T-helper 17 cell (primary cell): ENCODE measurements around the gene ZNF668. TPM values are rescaled to one million over a fixed set of nuclear protein-coding genes. Genes with fewer than 3 reads are reported as not detected.

Experiments used
- ATAC-seq: fragments of 150-1000 bp; cut with Tn5 transposase; 2 replicates; pipeline ENCODE4 v1.10.0; 2021; ENCODE audit warnings: mild to moderate bottlenecking, moderate library complexity
- DNase-seq, 3 donors: peaks; one replicate each; pipeline versions ENCODE4 v3.0.0 to v3.0.0-alpha.2; 2020 to 2021
- H3K9me3 ChIP-seq: one replicate; pipeline ENCODE4 v1.7.0; 2013; ENCODE audit warnings: low read length, mild to moderate bottlenecking; ENCODE audit not compliant: control insufficient read depth, poor library complexity, severe bottlenecking
- H3K27ac Mint-ChIP-seq: one replicate; pipeline ENCODE4 v1.8.0; 2022; ENCODE audit warnings: mild to moderate bottlenecking, moderate library complexity, mixed read lengths
- H3K27me3 Mint-ChIP-seq: one replicate; pipeline ENCODE4 v1.8.0; 2022; ENCODE audit warnings: mixed read lengths
- H3K36me3 Mint-ChIP-seq: one replicate; pipeline ENCODE4 v1.8.0; 2022; ENCODE audit warnings: low read depth, mixed read lengths
- H3K4me1 Mint-ChIP-seq: one replicate; pipeline ENCODE4 v1.8.0; 2022; ENCODE audit warnings: mild to moderate bottlenecking, mixed read lengths
- H3K4me3 Mint-ChIP-seq: one replicate; pipeline ENCODE4 v1.8.0; 2022; ENCODE audit warnings: mild to moderate bottlenecking, moderate library complexity, mixed read lengths
- total RNA-seq, 4 donors: library from RNA in 2 of 4; stranded (reverse) in 2 of 4; gene quantifications; one replicate each; pipeline ENCODE4 v1.2.3 and lab custom pipeline; 2022 to 2026

Gene ZNF668
- total RNA-seq, 2 donors from 2014 or later, result 9.6 to 12.1 TPM

DNA sequence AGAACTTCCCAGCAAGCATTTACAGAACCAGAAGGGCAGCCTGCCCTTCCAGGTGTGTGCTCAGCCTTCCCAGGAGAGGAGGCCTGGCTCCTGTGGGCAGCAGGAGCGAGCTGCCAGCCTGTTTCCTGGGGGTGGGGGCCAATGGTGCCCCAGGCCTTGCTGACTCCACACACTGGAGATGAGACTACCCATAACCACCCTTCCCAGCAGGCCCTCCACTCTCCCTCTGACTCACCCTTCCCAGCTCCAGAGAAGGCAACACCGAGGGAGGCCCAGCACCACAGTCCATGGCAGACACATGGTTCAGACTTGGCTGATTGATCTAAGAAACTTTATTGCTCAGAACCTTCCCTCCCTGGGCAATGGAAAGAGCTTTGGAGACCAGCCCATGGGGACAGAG lies 16.5 kb upstream of the ZNF668 start:
- no peak for DNase-seq
- H3K27ac Mint-ChIP-seq, result no peak overlapping the region
- H3K4me3 Mint-ChIP-seq, result no peak overlapping the region
- ATAC-seq, result no peak
- H3K27me3 Mint-ChIP-seq, result no peaks in the 10 kb centered on the region
- H3K9me3 ChIP-seq, result no peaks in the 10 kb centered on the region
- peaks cover 2% of the 10 kb centered on the region for H3K36me3 Mint-ChIP-seq
- H3K4me1 Mint-ChIP-seq, result peaks cover 14% of the 10 kb centered on the region

DNA sequence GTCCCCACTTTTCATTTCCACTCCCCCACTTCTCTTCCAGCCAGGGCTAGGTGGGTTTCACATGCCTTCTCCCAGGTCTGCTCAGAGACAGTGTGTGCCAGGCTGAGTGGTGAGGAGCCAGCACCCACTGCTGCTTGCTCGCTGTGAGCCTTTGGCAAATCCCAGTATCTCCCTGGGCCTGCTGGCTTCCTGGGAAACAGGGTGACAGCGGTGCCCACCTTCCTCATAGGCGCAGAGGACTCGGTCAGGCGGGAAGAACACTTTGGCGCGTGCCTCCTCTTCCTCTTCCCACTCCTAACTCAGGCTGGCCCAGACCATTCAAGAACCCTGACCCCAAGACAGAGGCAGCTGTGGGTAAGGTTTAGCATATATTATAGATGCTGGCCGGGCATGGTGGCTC lies 15.2 kb upstream of the ZNF668 start:
- H3K9me3 ChIP-seq, result no peaks in the 10 kb centered on the region
- ATAC-seq (no peak), DNase-seq (no peak)
- Mint-ChIP-seq H3K27me3 (no peaks in the 10 kb centered on the region), H3K4me1 (peaks cover 8% of the 10 kb centered on the region), H3K27ac (peak overlapping the region; percentile 68), H3K36me3 (peaks cover 2% of the 10 kb centered on the region), H3K4me3 (no peak overlapping the region)

DNA sequence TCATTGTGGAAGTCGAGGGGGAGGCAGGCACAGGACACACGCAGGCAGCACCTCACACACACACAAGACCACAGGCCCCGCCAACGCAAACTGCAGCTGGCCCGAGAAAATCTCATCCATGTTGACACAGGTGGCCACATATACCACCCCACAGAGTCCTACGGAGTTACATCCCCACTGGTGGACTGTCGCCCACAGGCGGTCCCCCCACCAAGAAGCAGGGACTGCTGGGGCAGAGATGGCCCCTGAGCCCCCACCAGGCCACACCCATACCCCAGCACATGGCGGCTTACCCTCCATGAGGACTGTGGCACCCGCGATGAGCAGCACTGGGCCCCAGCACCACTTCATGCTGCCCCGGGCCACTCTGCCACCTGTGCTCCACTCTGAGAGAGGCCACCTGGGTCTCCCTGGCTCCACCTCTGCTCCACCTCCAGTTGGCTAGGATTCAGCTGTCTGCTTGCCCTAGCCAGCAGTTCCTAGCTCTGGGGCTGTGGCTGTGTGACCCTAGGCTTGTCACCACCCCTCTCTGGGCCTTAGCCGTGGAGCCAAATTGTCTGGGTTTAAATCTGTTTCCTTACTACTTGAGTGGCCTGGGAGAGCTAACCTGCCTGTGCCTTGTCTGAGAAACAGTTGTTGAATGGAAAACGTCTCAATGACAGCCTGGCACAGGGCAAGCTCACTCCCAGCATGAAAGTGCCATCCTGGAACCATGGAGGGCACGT lies 14.6 kb upstream of the ZNF668 start, which contains the start of gene PRSS53:
TSS of gene PRSS53 (minus strand) at position 485 of the 725 bp plus-strand sequence. CDS start at position 351, 134 bp downstream.
- no peaks in the 10 kb centered on the region for H3K27me3 Mint-ChIP-seq

DNA sequence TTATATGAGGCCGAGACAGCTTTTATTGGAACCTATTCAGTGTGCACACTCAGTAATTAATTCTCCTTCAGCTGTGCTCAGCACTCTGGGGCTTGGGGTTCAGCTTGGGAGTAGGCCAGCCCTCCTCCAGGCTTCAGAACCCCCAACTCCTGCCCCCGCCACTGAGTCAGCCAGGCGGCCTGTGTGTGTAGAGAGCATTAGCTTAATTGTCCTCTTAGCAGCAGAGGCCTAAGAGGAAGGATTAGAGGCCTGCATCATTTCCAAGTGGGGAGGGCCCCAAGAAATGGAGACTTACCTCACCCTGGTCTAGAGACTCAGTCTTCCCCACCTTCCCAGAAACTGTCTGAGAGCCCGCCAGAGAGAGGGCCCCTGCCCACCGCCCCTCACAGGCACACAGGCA lies 13.9 kb upstream of the ZNF668 start:
- DNase-seq (no peak), ATAC-seq (no peak)
- Mint-ChIP-seq H3K4me1 (peaks cover 2% of the 10 kb centered on the region), H3K27me3 (no peaks in the 10 kb centered on the region), H3K27ac (no peak overlapping the region), H3K4me3 (no peak overlapping the region), H3K36me3 (peaks cover 2% of the 10 kb centered on the region)
- H3K9me3 ChIP-seq, result no peaks in the 10 kb centered on the region

More for the DNA sequence above, 14.6 kb upstream of the ZNF668 start, which contains the start of gene PRSS53:
- DNase-seq (no peak), ATAC-seq (no peak)
- H3K9me3 ChIP-seq, result no peaks in the 10 kb centered on the region
- peaks cover 3% of the 10 kb centered on the region for H3K4me1 Mint-ChIP-seq
- H3K27ac Mint-ChIP-seq, result peak within 1 kb of the TSS; percentile 68
- H3K36me3 Mint-ChIP-seq, result peaks cover 2% of the 10 kb centered on the region
- no peak within 1 kb of the TSS for H3K4me3 Mint-ChIP-seq

DNA sequence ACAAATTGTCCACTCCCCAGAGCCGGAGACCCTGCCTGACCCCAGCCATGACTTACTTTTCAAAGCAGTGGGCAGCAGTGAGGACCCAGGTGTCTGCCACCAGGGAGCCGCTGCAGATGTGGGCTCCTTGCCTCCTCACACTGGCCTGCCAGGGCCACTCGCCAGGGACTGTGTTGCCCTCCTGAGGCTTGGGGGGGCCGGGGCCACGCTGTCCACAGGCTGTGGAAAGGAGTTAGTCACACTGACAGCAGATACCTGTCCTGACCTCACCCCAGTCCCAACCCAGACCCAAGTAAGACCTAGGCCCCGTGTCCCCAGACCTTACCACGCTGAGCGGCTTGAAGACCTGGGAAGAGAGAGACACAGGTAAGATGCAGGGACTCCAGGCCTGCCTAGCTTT lies 13.4 kb upstream of the ZNF668 start:
- H3K4me3 Mint-ChIP-seq, result no peak overlapping the region
- peaks cover 2% of the 10 kb centered on the region for H3K36me3 Mint-ChIP-seq
- H3K4me1 Mint-ChIP-seq, result peaks cover 3% of the 10 kb centered on the region
- ATAC-seq, result no peak
- DNase-seq, result no peak
- H3K9me3 ChIP-seq, result no peaks in the 10 kb centered on the region
- no peak overlapping the region for H3K27ac Mint-ChIP-seq
- H3K27me3 Mint-ChIP-seq, result no peaks in the 10 kb centered on the region

DNA sequence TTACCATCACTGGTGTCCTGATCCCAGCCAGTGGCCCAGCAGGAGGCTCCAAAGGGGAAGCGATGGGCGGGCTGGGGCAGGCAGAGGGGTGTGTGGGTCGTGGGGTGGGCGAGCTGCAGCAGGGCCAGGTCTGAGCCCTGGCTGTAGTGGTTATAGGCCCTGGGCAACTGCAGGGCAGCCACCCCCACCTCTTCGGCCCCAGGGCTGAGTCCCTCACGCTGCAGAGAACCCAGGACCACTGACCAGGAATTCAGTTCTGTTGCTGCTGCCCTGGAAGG lies 12.5 kb upstream of the ZNF668 start:
- no peaks in the 10 kb centered on the region for H3K27me3 Mint-ChIP-seq
- ATAC-seq, result no peak
- H3K9me3 ChIP-seq, result no peaks in the 10 kb centered on the region
- no peak overlapping the region for H3K27ac Mint-ChIP-seq
- no peak for DNase-seq
- peaks cover 8% of the 10 kb centered on the region for H3K4me1 Mint-ChIP-seq
- H3K4me3 Mint-ChIP-seq, result no peak overlapping the region
- peaks cover 2% of the 10 kb centered on the region for H3K36me3 Mint-ChIP-seq

DNA sequence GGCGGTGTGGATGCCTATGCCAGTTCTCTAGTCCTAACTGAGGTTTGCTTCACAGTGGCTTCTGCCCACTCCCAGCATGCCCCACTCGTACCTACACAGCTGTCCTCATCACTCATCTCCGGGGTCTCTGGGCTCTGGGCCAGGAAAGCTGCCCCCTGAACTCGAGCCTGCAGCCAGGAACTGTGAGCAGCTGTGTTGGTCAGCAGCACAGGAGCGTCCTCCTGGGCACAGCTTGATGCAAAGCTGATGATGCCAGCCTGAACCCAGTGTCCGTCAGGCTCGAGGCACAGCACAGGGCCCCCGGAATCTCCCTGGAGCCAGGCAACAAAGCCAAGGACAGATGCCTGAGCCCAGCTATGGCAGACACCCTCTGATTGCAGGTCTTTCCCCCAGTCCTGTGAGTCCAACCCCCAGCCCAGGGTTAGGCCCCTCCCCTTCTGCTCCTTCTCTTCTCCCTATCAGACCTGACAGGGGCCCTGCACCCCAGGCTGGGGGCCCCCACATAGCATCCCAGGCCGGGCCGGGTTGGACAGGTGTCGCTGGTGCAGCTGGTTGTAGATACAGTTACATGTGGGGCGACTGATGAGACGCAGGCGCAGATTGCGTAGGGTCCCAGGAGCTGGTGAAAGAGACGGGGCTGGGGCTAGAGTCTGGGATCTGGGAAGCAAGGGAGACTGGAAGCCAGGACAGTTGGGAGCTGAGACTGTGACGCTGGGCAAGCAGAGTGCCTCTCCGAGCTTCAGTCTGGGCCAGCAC lies 12.0 kb upstream of the ZNF668 start:
- Mint-ChIP-seq H3K4me1 (peaks cover 8% of the 10 kb centered on the region), H3K36me3 (peaks cover 2% of the 10 kb centered on the region), H3K27me3 (no peaks in the 10 kb centered on the region), H3K4me3 (no peak overlapping the region), H3K27ac (no peak overlapping the region)
- H3K9me3 ChIP-seq, result no peaks in the 10 kb centered on the region
- ATAC-seq, result no peak
- DNase-seq, result no peak

DNA sequence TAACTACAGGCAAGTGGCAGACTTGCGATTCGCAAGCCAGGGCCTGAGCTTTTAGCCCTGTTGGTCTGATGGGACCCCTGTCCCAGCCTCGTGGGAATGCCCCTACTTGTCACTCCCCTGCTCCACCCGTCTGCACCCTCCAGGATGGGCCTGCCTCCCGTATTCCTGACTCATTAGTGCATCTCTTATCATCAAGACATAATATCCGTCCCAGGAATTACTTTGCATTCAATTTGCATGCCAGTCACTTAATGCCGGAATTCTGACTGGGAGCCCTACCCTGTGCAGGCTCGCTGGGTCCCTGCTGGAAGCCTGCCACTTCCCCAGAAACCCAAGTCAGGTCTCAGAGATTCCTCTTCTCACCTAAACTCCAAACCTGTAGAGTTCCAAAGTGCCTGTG lies 11.4 kb upstream of the ZNF668 start:
- ATAC-seq (no peak), DNase-seq (no peak)
- Mint-ChIP-seq H3K4me3 (no peak overlapping the region), H3K27me3 (no peaks in the 10 kb centered on the region), H3K36me3 (peaks cover 2% of the 10 kb centered on the region), H3K27ac (no peak overlapping the region), H3K4me1 (peaks cover 8% of the 10 kb centered on the region)
- H3K9me3 ChIP-seq, result no peaks in the 10 kb centered on the region

DNA sequence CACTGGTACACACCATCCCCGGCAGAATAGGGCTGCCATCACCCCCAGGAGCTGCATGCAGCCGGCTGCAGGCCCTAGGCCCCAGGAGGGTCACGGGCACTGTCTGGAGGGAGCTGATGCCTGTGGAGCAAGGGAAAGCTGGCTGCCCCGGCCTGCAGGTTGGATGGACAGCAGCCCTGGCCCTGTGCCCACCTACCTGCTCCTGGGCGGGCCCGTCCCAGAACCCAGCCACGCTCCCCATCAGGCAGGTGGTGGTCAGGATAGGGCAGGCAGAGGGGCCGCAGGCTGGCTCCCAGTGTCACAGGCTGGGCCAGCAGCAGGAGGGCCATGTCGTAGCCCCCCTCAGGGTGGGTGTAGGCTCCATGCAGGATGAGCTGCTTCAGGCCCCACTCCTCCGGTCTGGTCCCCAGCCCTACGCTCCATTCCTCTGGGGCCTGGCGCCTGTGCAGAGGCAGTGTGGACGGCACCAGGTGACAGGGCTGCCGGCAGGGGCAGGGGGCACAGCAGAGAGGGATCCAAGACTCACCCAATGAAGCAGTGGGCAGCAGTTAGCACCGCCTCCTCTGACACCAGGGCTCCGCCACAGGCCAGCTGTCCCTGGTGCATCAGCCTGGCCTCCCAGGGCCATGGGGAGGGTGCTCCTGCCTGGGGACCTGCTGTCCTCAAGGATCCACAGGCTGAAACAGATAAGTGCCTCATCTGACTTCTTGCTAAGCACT lies 10.7 kb upstream of the ZNF668 start:
- peaks cover 8% of the 10 kb centered on the region for H3K4me1 Mint-ChIP-seq
- no peak for ATAC-seq
- no peak for DNase-seq

DNA sequence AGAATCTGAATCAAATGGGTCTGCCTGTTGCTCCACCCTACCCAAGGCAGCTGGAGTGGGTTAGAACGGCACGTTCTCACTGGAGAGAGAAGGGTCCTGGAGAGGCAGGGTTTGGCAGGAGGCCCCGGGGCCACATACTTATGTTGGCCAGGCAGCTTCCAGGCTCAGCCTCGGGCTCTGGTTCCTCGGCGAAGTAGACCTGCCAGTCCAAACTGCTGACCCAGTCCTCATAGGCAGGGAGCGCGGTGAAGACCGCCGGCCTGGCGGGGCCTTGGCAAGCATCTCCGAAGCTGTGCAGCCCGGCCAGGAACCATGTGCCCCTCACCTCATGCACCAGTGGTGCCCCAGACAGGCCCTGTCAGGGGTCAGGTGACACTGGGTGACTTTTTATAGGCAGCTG lies 9.9 kb upstream of the ZNF668 start:
- ATAC-seq (no peak), DNase-seq (no peak)
- H3K4me1 Mint-ChIP-seq, result peaks cover 8% of the 10 kb centered on the region
- H3K4me3 Mint-ChIP-seq, result no peak overlapping the region
- H3K27ac Mint-ChIP-seq, result no peak overlapping the region
- H3K27me3 Mint-ChIP-seq, result no peaks in the 10 kb centered on the region
- no peaks in the 10 kb centered on the region for H3K9me3 ChIP-seq
- H3K36me3 Mint-ChIP-seq, result peaks cover 2% of the 10 kb centered on the region

More for the DNA sequence above, 10.7 kb upstream of the ZNF668 start:
- Mint-ChIP-seq H3K27ac (no peak overlapping the region), H3K4me3 (no peak overlapping the region), H3K27me3 (no peaks in the 10 kb centered on the region), H3K36me3 (peaks cover 2% of the 10 kb centered on the region)
- H3K9me3 ChIP-seq, result no peaks in the 10 kb centered on the region

DNA sequence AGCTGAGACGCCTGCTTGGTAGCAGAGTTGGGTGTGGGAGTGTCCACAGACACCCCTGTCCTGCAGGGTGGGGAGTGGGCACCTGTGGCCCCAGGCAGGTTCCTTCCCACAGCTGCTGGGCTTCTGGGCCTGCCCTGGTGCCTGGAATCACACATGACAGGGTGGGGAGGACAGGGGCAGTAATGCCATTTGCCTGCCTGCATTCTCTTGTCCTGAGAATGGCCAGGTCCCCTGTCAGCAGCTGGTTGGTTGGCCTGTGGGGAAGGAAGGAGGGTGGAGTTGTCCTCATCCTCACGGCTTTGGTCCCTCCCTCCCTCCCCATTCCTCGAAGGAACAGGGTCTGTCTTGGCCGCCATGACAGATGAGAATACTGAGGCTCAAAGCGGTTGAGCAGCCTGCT lies 9.5 kb upstream of the ZNF668 start:
- H3K4me3 Mint-ChIP-seq, result no peak overlapping the region
- H3K36me3 Mint-ChIP-seq, result peaks cover 2% of the 10 kb centered on the region
- H3K27ac Mint-ChIP-seq, result no peak overlapping the region

DNA sequence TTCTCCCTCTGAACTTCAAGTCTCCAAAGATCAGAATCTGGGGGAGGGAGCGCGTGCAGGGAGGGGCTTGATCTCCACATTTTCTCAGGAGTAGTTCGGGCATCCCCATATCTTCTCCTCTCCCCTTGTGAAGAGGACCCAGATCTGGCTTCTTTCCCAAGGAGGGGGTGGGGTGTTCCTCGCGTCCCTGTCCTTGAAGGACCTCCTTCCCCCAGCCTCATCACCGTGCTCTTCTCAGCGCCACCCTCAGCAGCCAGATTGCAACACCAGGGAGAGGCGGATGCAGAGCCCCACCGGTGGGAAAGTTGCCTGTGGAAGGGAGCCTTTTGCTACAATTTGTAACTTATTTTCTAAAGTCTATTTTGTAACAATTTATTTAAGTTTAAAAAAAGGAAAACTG lies 9.0 kb upstream of the ZNF668 start:
- peaks cover 8% of the 10 kb centered on the region for H3K4me1 Mint-ChIP-seq
- no peaks in the 10 kb centered on the region for H3K9me3 ChIP-seq
- DNase-seq (no peak), ATAC-seq (no peak)
- no peak overlapping the region for H3K4me3 Mint-ChIP-seq
- no peak overlapping the region for H3K27ac Mint-ChIP-seq
- H3K27me3 Mint-ChIP-seq, result no peaks in the 10 kb centered on the region
- H3K36me3 Mint-ChIP-seq, result peaks cover 2% of the 10 kb centered on the region

More for the DNA sequence above, 9.5 kb upstream of the ZNF668 start:
- no peaks in the 10 kb centered on the region for H3K9me3 ChIP-seq
- Mint-ChIP-seq H3K27me3 (no peaks in the 10 kb centered on the region), H3K4me1 (peaks cover 8% of the 10 kb centered on the region)
- DNase-seq (no peak), ATAC-seq (no peak)

DNA sequence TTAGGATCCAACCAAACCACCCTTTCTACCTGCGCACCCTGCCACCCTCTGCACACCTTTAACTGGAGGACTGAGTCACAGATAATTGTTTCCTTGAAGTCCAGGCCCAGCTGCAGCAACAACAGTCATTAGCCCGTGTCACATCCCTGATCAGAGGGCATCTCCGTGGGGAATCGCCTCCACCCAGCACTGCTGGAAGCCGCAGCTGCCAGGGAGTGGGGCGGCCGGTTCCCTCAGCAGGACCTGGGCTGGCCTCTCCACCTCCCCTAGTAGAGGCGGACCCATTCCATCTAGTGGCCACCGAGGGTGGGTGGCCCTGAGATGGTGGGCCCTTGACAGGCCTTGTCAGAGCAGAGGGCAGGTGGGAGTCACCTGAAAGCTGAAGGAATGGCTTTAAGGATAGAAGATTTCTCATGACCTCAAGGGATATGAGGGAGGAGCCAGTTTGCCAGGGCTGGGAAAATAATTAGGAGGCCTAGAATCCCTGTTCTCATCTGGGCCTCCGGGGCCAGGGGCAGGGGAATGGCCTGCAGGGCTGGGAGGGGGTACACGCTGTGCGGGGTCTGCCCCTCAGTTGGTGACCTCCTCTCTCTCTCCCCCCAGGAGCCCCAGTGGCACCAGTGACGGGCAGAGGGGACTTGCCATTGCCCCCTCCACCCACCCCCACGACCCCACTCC lies 8.5 kb upstream of the ZNF668 start:
- H3K4me3 Mint-ChIP-seq, result no peak overlapping the region
- H3K36me3 Mint-ChIP-seq, result peaks cover 2% of the 10 kb centered on the region
- DNase-seq (no peak), ATAC-seq (no peak)
- H3K27ac Mint-ChIP-seq, result peak overlapping the region; percentile 45
- H3K27me3 Mint-ChIP-seq, result no peaks in the 10 kb centered on the region
- H3K9me3 ChIP-seq, result no peaks in the 10 kb centered on the region
- peaks cover 11% of the 10 kb centered on the region for H3K4me1 Mint-ChIP-seq
